Fibroblast of villous mesenchyme (primary cell): Measurements from ENCODE around the gene RPL3. TPM values are rescaled to one million over a fixed set of nuclear protein-coding genes. Genes with fewer than 3 reads are reported as not detected.
"Not testable (repeated sequence)": the region's sequence is repeated elsewhere in the genome, so short reads cannot be mapped to it uniquely, and the experiment has no call there.

Experiments
- DNase-seq: peaks from one replicate; pipeline ENCODE4 v3.0.0-alpha.2; 2010; ENCODE audit warnings: low read depth
- H3K4me3 ChIP-seq: 2 replicates; pipeline ENCODE4 v1.5.1; 2011; ENCODE audit warnings: low read depth, mild to moderate bottlenecking, low read length
- CTCF ChIP-seq: IDR thresholded peaks from 2 replicates; pipeline ENCODE4 v1.5.1; 2012; ENCODE audit warnings: low read depth, mild to moderate bottlenecking, low read length; ENCODE audit not compliant: insufficient read depth
- total RNA-seq: library from RNA; depleted of rRNA; stranded (reverse); fragments of >200 nt; gene quantifications from 2 replicates; pipeline ENCODE4 v1.2.3, GENCODE V29; 2012

The RPL3 gene
- total RNA-seq, 1 donor, result 1,795 TPM

GRCh38 chr22:39344046-39344390, 24.6 kb upstream of the RPL3 start:
- H3K4me3 ChIP-seq, result no peak overlapping the region
- DNase-seq, result no peak
- no peak for TF ChIP-seq CTCF

GRCh38 chr22:39343259-39344045, 24.0 kb upstream of the RPL3 start:
- TF ChIP-seq CTCF, result peak; percentile 92
- H3K4me3 ChIP-seq, result no peak overlapping the region
- DNase-seq, result peak; percentile 65

- no peak for DNase-seq
Observed at GRCh38 chr22:39341179-39341578, 21.8 kb upstream of the RPL3 start.

GRCh38 chr22:39339775-39340174, 20.4 kb upstream of the RPL3 start:
- not testable (repeated sequence) for H3K4me3 ChIP-seq
- peak; percentile 85 for DNase-seq

More at GRCh38 chr22:39341179-39341578, 21.8 kb upstream of the RPL3 start:
- TF ChIP-seq CTCF, result no peak
- H3K4me3 ChIP-seq, result no peak overlapping the region

GRCh38 chr22:39336411-39336810, 17.0 kb upstream of the RPL3 start:
- H3K4me3 ChIP-seq, result no peak overlapping the region
- TF ChIP-seq CTCF, result no peak
- no peak for DNase-seq

GRCh38 chr22:39332441-39333064, 13.1 kb upstream of the RPL3 start:
- TF ChIP-seq CTCF, result no peak
- H3K4me3 ChIP-seq, result no peak overlapping the region
- no peak for DNase-seq

GRCh38 chr22:39330553-39330952, 11.1 kb upstream of the RPL3 start:
- H3K4me3 ChIP-seq, DNase-seq: not testable (repeated sequence)
